ENCODE results near the gene EIF4A3.

DNA sequence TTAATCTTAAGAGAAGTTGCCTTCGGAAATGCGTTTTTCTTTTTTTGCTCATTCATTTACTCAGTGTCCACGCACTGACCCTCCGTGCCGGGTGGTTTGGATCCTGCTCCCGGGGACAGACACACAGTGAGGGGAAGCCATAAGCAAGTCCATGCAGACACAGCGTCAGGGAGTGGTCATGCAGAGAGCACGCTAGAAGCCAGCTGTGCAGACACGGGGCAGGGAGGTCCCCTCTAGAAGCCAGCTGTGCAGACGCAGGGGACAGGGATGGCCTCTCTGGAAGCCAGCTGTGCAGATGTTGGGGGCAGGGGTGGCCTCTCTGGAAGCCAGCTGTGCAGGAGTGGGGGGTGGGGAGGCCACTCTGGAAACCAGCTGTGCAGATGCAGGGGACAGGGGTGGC, 40.8 kb downstream of the EIF4A3 start:
- TF ChIP-seq POLR2A (IDR thresholded peaks at IDR 0.05) = no peak
- TF ChIP-seq, protein P1, sequence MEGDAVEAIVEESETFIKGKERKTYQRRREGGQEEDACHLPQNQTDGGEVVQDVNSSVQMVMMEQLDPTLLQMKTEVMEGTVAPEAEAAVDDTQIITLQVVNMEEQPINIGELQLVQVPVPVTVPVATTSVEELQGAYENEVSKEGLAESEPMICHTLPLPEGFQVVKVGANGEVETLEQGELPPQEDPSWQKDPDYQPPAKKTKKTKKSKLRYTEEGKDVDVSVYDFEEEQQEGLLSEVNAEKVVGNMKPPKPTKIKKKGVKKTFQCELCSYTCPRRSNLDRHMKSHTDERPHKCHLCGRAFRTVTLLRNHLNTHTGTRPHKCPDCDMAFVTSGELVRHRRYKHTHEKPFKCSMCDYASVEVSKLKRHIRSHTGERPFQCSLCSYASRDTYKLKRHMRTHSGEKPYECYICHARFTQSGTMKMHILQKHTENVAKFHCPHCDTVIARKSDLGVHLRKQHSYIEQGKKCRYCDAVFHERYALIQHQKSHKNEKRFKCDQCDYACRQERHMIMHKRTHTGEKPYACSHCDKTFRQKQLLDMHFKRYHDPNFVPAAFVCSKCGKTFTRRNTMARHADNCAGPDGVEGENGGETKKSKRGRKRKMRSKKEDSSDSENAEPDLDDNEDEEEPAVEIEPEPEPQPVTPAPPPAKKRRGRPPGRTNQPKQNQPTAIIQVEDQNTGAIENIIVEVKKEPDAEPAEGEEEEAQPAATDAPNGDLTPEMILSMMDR (IDR thresholded peaks at IDR 0.05) = no peak
- TF ChIP-seq POLR2AphosphoS5 (IDR thresholded peaks at IDR 0.05) = no peak
